ENCODE measurements around the gene ROPN1B. TPM values are rescaled to one million over a fixed set of nuclear protein-coding genes. Genes with fewer than 3 reads are reported as not detected.

Gene ROPN1B
- total RNA-seq, 1 donor from 2014 or later = not detected

- intact Hi-C loops (cut with micrococcal nuclease) = no loop called here
- Mint-ChIP-seq H3K9me3 (peaks cover 13% of the 10 kb centered on the region), H3K4me3 (no peak overlapping the region), H3K27me3 (peaks cover 7% of the 10 kb centered on the region), H3K27ac (no peak overlapping the region), H3K36me3 (ENCODE audit: low read depth) (peaks cover 3% of the 10 kb centered on the region), H3K4me1 (peaks cover 2% of the 10 kb centered on the region)
- no peak for DNase-seq
Observed at GRCh38 chr3:126004692-126005091, 35.7 kb downstream of the ROPN1B start.

DNA sequence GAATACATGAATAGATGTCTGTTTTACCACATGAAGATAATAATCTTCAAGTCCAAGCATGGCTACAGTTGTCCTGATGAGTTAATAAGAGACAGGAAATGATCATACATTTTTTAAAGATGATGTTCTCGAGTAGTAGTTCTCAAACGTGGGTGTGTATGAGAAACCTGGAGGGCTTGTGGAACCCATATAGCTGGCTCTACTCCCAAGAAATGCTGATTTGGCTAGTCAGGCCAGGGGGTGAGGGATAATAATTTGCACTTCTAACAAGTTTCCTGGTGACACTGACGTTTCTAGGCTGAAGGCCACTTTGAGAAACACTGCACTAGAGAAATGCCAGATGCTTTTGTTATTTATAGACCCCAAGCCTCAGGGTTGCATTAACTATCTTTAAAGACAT lies 37.0 kb downstream of the ROPN1B start:
- peaks cover 2% of the 10 kb centered on the region for H3K4me1 Mint-ChIP-seq
- H3K27ac Mint-ChIP-seq = no peak overlapping the region
- H3K4me3 Mint-ChIP-seq = no peak overlapping the region
- peaks cover 3% of the 10 kb centered on the region for H3K36me3 Mint-ChIP-seq (ENCODE audit: low read depth)
- peaks cover 6% of the 10 kb centered on the region for H3K9me3 Mint-ChIP-seq
- intact Hi-C loops (cut with micrococcal nuclease) = no loop called here
- H3K27me3 Mint-ChIP-seq = peaks cover 2% of the 10 kb centered on the region
- DNase-seq = no peak

- Mint-ChIP-seq H3K27ac (no peak overlapping the region), H3K9me3 (no peaks in the 10 kb centered on the region), H3K27me3 (no peaks in the 10 kb centered on the region), H3K4me3 (no peak overlapping the region), H3K4me1 (peaks cover 2% of the 10 kb centered on the region), H3K36me3 (ENCODE audit: low read depth) (peaks cover 3% of the 10 kb centered on the region)
- intact Hi-C loops (cut with micrococcal nuclease) = no loop called here
- DNase-seq = no peak
Observed at GRCh38 chr3:126008219-126008618, 39.2 kb downstream of the ROPN1B start.

GRCh38 chr3:126009181-126009580 lies 40.2 kb downstream of the ROPN1B start:
- H3K36me3 Mint-ChIP-seq (ENCODE audit: low read depth) = peaks cover 3% of the 10 kb centered on the region
- no peak overlapping the region for H3K27ac Mint-ChIP-seq
- intact Hi-C loops (cut with micrococcal nuclease) = no loop called here
- H3K27me3 Mint-ChIP-seq = no peaks in the 10 kb centered on the region
- peaks cover 2% of the 10 kb centered on the region for H3K4me1 Mint-ChIP-seq
- H3K4me3 Mint-ChIP-seq = no peak overlapping the region
- no peak for DNase-seq
- H3K9me3 Mint-ChIP-seq = no peaks in the 10 kb centered on the region

GRCh38 chr3:126013751-126014156 lies 44.8 kb downstream of the ROPN1B start:
- Mint-ChIP-seq H3K27ac (no peak overlapping the region), H3K36me3 (ENCODE audit: low read depth) (no peaks in the 10 kb centered on the region)
- DNase-seq = no peak

DNA sequence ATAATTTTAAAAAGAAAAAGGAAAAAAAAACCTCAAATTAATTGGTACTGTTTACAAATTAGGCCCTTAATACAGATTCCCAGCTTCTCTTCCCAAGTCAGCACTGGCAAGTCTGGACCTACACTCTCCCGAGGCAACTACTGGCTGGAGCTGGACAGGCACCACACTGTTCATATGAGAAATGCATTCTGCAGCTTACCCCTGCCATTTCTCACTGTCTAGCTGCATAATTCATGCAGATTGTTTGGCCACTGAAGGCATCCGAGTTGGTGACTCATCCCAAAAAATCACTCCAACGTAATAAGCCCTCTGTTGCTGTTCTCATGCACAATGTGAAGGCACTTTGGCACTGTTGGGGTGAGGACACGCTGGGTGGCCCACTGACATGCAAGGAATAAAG lies 45.3 kb downstream of the ROPN1B start:
- no peak overlapping the region for H3K27ac Mint-ChIP-seq
- no peaks in the 10 kb centered on the region for H3K36me3 Mint-ChIP-seq (ENCODE audit: low read depth)
- no peaks in the 10 kb centered on the region for H3K9me3 Mint-ChIP-seq
- H3K4me1 Mint-ChIP-seq = no peaks in the 10 kb centered on the region
- intact Hi-C loops (cut with micrococcal nuclease) = no loop called here
- no peaks in the 10 kb centered on the region for H3K27me3 Mint-ChIP-seq
- no peak overlapping the region for H3K4me3 Mint-ChIP-seq
- no peak for DNase-seq

More at GRCh38 chr3:126013751-126014156, 44.8 kb downstream of the ROPN1B start:
- Mint-ChIP-seq H3K4me3 (no peak overlapping the region), H3K9me3 (no peaks in the 10 kb centered on the region), H3K27me3 (no peaks in the 10 kb centered on the region), H3K4me1 (no peaks in the 10 kb centered on the region)
- intact Hi-C loops (cut with micrococcal nuclease) = no loop called here

DNA sequence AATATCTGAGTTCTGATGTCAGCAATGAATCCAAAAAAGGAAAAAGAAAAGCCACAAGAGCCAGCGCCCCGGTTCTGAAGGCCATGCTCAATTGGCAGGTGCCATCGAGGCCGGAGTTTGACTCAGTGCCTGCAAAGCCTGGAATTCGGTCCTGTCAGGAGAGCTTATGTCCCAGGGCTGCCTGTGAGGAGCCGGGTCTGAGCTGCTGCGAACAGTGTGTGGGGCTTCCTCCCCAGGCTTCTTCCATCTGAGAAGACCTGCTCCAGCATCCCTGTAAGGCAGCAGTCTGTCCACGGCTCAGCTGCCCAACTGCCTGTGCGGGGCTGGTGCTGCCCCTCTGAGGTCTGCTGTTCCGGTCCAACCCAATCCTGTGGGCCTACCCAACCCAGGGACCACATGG lies 46.1 kb downstream of the ROPN1B start:
- Mint-ChIP-seq H3K4me1 (no peaks in the 10 kb centered on the region), H3K27ac (no peak overlapping the region), H3K36me3 (ENCODE audit: low read depth) (no peaks in the 10 kb centered on the region), H3K4me3 (no peak overlapping the region), H3K9me3 (no peaks in the 10 kb centered on the region), H3K27me3 (no peaks in the 10 kb centered on the region)
- DNase-seq = no peak
- intact Hi-C loops (cut with micrococcal nuclease) = no loop called here

DNA sequence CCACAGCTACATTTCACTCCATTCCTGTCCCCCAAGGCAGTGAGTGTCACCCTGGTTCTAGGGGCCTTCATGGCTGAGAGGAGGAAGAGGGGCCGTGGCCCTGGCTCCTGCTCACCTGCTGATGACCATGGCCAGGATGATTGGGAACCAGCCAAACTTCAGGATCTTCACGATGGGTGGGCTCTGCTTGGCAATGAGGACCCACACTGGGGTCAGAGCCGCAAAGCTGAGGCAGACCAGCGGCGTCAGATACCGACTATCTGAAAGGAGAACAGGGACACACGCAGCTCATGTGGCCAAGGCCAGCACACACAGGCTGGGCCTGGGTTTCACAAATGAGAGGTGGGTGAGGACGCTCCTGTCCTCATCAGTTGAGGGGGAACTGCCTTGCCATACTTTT lies 47.6 kb downstream of the ROPN1B start:
- no peaks in the 10 kb centered on the region for H3K9me3 Mint-ChIP-seq
- no peaks in the 10 kb centered on the region for H3K36me3 Mint-ChIP-seq (ENCODE audit: low read depth)
- H3K4me3 Mint-ChIP-seq = no peak overlapping the region
- intact Hi-C loops (cut with micrococcal nuclease) = no loop called here
- no peaks in the 10 kb centered on the region for H3K27me3 Mint-ChIP-seq
- no peak for DNase-seq
- no peak overlapping the region for H3K27ac Mint-ChIP-seq
- H3K4me1 Mint-ChIP-seq = no peaks in the 10 kb centered on the region

DNA sequence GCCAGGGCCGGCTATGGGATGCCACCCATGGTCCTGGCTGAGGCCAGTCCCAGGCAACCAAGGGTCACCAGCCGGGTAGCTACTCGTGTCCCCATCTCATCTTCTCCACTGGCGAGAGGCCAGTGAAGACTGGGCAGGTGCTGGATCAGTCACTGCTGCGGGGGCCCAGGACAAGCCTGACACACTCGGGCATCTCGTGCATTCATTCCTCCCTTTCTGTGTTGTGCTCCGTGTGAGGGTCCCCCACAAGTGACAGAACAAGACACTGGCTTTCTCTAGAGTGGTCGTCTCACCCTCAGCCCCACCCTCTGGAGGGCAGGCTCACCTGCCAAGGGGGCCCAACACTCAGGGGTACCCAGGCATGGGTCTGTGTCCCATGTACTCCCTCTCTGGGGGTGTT lies 48.4 kb downstream of the ROPN1B start:
- no peaks in the 10 kb centered on the region for H3K9me3 Mint-ChIP-seq
- H3K27me3 Mint-ChIP-seq = no peaks in the 10 kb centered on the region
- no peaks in the 10 kb centered on the region for H3K4me1 Mint-ChIP-seq
- no peaks in the 10 kb centered on the region for H3K36me3 Mint-ChIP-seq (ENCODE audit: low read depth)
- no peak overlapping the region for H3K27ac Mint-ChIP-seq
- intact Hi-C loops (cut with micrococcal nuclease) = no loop called here
- no peak for DNase-seq
- no peak overlapping the region for H3K4me3 Mint-ChIP-seq

GRCh38 chr3:126018545-126018944 lies 49.6 kb downstream of the ROPN1B start:
- Mint-ChIP-seq H3K4me3 (no peak overlapping the region), H3K27ac (no peak overlapping the region), H3K4me1 (no peaks in the 10 kb centered on the region), H3K27me3 (no peaks in the 10 kb centered on the region), H3K36me3 (ENCODE audit: low read depth) (no peaks in the 10 kb centered on the region), H3K9me3 (no peaks in the 10 kb centered on the region)
- DNase-seq = no peak
- intact Hi-C loops (cut with micrococcal nuclease) = no loop called here

DNA sequence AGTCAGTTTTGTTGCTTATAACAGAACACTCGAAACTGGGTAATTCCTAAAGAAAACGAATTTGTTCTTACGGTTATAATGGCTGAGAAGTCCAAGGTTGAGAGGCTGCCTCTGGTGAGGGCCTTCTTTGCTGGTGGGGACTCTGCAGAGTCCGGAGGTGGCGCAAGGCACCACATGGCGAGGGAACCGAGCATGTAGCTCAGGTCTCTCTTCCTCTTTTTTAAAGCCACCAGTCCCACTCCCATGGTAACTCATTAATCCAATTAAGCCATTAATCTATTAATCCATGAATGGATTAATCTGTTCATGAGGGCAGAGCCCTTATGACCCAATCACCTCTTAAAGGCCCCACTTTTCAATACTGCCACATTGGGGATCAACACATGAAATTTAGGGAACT lies 50.0 kb downstream of the ROPN1B start:
- no peaks in the 10 kb centered on the region for H3K4me1 Mint-ChIP-seq

DNA sequence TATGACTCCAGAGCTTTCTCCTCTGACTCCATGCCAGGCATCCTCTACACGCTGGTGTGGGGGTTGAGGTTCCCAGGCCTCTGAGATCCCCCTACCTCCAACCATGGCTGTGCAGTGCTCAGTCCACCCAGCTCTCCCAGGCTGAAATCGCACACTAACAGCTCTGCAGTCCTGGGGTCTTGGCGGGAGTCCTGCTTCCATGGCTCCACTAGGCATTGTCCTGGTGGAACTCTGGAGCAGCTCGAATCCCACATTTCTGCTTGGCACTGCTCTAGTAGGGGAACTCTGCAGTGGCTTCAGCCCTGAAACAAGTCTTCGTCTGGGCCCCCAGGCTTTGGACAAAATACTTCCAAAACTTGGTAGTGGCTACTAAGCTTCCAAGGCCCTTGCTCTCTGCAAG lies 50.7 kb downstream of the ROPN1B start:
- H3K9me3 Mint-ChIP-seq = no peaks in the 10 kb centered on the region
- no peaks in the 10 kb centered on the region for H3K4me1 Mint-ChIP-seq
- H3K4me3 Mint-ChIP-seq = no peak overlapping the region
- intact Hi-C loops (cut with micrococcal nuclease) = no loop called here
- H3K27me3 Mint-ChIP-seq = no peaks in the 10 kb centered on the region
- no peaks in the 10 kb centered on the region for H3K36me3 Mint-ChIP-seq (ENCODE audit: low read depth)
- H3K27ac Mint-ChIP-seq = no peak overlapping the region
- no peak for DNase-seq

More for the DNA sequence above, 50.0 kb downstream of the ROPN1B start:
- intact Hi-C loops (cut with micrococcal nuclease) = no loop called here
- no peak for DNase-seq
- Mint-ChIP-seq H3K36me3 (ENCODE audit: low read depth) (no peaks in the 10 kb centered on the region), H3K9me3 (no peaks in the 10 kb centered on the region), H3K4me3 (no peak overlapping the region), H3K27ac (no peak overlapping the region), H3K27me3 (no peaks in the 10 kb centered on the region)

GRCh38 chr3:126021224-126021623 lies 52.2 kb downstream of the ROPN1B start:
- Mint-ChIP-seq H3K27ac (no peak overlapping the region), H3K4me1 (peaks cover 2% of the 10 kb centered on the region)
- intact Hi-C loops (cut with micrococcal nuclease) = no loop called here

DNA sequence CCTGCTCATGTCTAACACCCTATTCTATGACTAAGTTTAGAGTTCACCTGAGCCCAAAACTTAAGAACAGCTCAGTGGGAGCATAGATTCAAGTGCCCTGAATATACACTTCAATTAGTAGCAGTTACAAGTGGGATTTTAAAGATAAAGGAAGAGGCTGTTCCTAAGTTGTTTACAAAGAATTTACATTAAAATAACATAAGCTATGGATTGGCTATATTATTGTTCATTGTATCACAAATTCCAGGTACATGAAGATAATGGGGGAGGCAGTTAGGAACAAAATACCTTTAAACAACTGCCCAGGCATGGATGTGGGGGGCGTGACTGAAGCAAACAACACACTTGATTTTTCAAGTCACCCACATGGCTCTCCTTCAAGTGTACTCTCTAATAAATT lies 52.7 kb downstream of the ROPN1B start:
- H3K36me3 Mint-ChIP-seq (ENCODE audit: low read depth) = no peaks in the 10 kb centered on the region
- intact Hi-C loops (cut with micrococcal nuclease) = no loop called here
- H3K4me1 Mint-ChIP-seq = peaks cover 6% of the 10 kb centered on the region
- DNase-seq = no peak
- no peak overlapping the region for H3K27ac Mint-ChIP-seq
- H3K27me3 Mint-ChIP-seq = no peaks in the 10 kb centered on the region
- no peaks in the 10 kb centered on the region for H3K9me3 Mint-ChIP-seq
- no peak overlapping the region for H3K4me3 Mint-ChIP-seq

More at GRCh38 chr3:126021224-126021623, 52.2 kb downstream of the ROPN1B start:
- H3K9me3 Mint-ChIP-seq = no peaks in the 10 kb centered on the region
- DNase-seq = no peak
- H3K36me3 Mint-ChIP-seq (ENCODE audit: low read depth) = no peaks in the 10 kb centered on the region
- no peak overlapping the region for H3K4me3 Mint-ChIP-seq
- H3K27me3 Mint-ChIP-seq = no peaks in the 10 kb centered on the region

- Mint-ChIP-seq H3K9me3 (peaks cover 7% of the 10 kb centered on the region), H3K36me3 (ENCODE audit: low read depth) (peaks cover 7% of the 10 kb centered on the region), H3K4me3 (no peak overlapping the region), H3K27me3 (no peaks in the 10 kb centered on the region), H3K4me1 (peaks cover 6% of the 10 kb centered on the region), H3K27ac (no peak overlapping the region)
- intact Hi-C loops (cut with micrococcal nuclease) = no loop called here
- peak; percentile 34 for DNase-seq
Observed at GRCh38 chr3:126022741-126023359, 53.9 kb downstream of the ROPN1B start.

All from activated CD4-positive, alpha-beta T cell treated with anti-CD3 and anti-CD28 coated beads, Interleukin-2, amount 10 ng/mL, durations not matched to agents 24 days and 14 days (primary cell).